Activated T-cell treated with anti-CD3 and anti-CD28 coated beads for 1 hour (primary cell): Measurements from ENCODE around the gene MON2.
"Not testable (repeated sequence)": the region's sequence is repeated elsewhere in the genome, so short reads cannot be mapped to it uniquely, and the experiment has no call there.

Experiments used
- DNase-seq: peaks from one replicate; pipeline ENCODE4 v3.0.0-alpha.2; 2020; ENCODE audit warnings: low read depth

MON2 gene

GRCh38 chr12:62481843-62482540, 15.4 kb downstream of the MON2 start:
- no peak for DNase-seq

GRCh38 chr12:62482769-62483168, 16.1 kb downstream of the MON2 start:
- no peak for DNase-seq

- no peak for DNase-seq
These were observed 17.6 kb downstream of the MON2 start for GRCh38 chr12:62484233-62484632.

GRCh38 chr12:62505786-62506185, 39.2 kb downstream of the MON2 start:
- DNase-seq: no peak

GRCh38 chr12:62512901-62513300, 46.3 kb downstream of the MON2 start:
- DNase-seq: no peak

GRCh38 chr12:62514080-62514479, 47.5 kb downstream of the MON2 start:
- DNase-seq: not testable (repeated sequence)

- no peak for DNase-seq
These were observed 50.3 kb downstream of the MON2 start for GRCh38 chr12:62516927-62517326.

GRCh38 chr12:62517887-62518286, 51.3 kb downstream of the MON2 start:
- DNase-seq: no peak

- no peak for DNase-seq
These were observed 52.4 kb downstream of the MON2 start for GRCh38 chr12:62519043-62519442.

- DNase-seq: no peak
These were observed 53.7 kb downstream of the MON2 start for GRCh38 chr12:62520361-62520760.

- DNase-seq: no peak
These were observed 56.4 kb downstream of the MON2 start for GRCh38 chr12:62522984-62523383.

- no peak for DNase-seq
These were observed 57.0 kb downstream of the MON2 start for GRCh38 chr12:62523619-62524018.

- DNase-seq: no peak
These were observed 58.6 kb downstream of the MON2 start for GRCh38 chr12:62525271-62525670.

GRCh38 chr12:62530596-62530995, 64.0 kb downstream of the MON2 start:
- DNase-seq: no peak

- DNase-seq: no peak
These were observed 65.7 kb downstream of the MON2 start for GRCh38 chr12:62532333-62532732.

GRCh38 chr12:62533087-62533754, 66.6 kb downstream of the MON2 start:
- no peak for DNase-seq

GRCh38 chr12:62533755-62534107, 67.1 kb downstream of the MON2 start:
- no peak for DNase-seq

GRCh38 chr12:62536546-62536945, 69.9 kb downstream of the MON2 start:
- no peak for DNase-seq

GRCh38 chr12:62537551-62537950, 70.9 kb downstream of the MON2 start:
- no peak for DNase-seq

GRCh38 chr12:62540354-62540753, 73.7 kb downstream of the MON2 start:
- DNase-seq: no peak

- DNase-seq: no peak
These were observed 76.2 kb downstream of the MON2 start for GRCh38 chr12:62542814-62543213.

GRCh38 chr12:62543324-62543723, 76.7 kb downstream of the MON2 start:
- DNase-seq: no peak

GRCh38 chr12:62543741-62544140, 77.1 kb downstream of the MON2 start:
- DNase-seq: no peak
